ENCODE measurements around the gene FRY.

GRCh38 chr13:32002873-32003272, 28.7 kb upstream of the FRY start:
- TF ChIP-seq CTBP1 (IDR thresholded peaks at IDR 0.05; ENCODE audit: borderline replicate concordance) (no peak), L3MBTL2 (conservative IDR thresholded peaks at IDR 0.05) (no peak), FOXM1 (IDR thresholded peaks at IDR 0.05; ENCODE audit: borderline replicate concordance) (no peak), NFRKB (IDR thresholded peaks at IDR 0.05) (no peak), FOXA1 (IDR thresholded peaks at IDR 0.05) (no peak), FOXK2 (IDR thresholded peaks at IDR 0.05) (no peak), ELF4 (IDR thresholded peaks at IDR 0.05) (no peak), ZNF384 (IDR thresholded peaks at IDR 0.05) (no peak), BHLHE40 (IDR thresholded peaks at IDR 0.05; ENCODE audit: borderline replicate concordance) (no peak), SP1 (IDR thresholded peaks at IDR 0.05) (no peak), TARDBP (IDR thresholded peaks at IDR 0.05) (no peak), LEF1 (IDR thresholded peaks at IDR 0.05; ENCODE audit: borderline replicate concordance) (no peak), SUZ12 (IDR thresholded peaks at IDR 0.05) (no peak)
